K562 (cell line): ENCODE measurements around the gene LOXHD1.

Experiments
- BCOR ChIP-seq: fragments of 450-650 bp; IDR thresholded peaks from 2 replicates; pipeline ENCODE4 v1.6.1; 2016
- CTCF ChIP-seq, 3 experiments: IDR thresholded peaks in 2 of 3; conservative IDR thresholded peaks in 1 of 3; 2 replicates each; pipeline ENCODE4 v1.5.1; 2011 to 2012; ENCODE audit warnings: low read length in 3 of 3, mild to moderate bottlenecking in 3 of 3, control low read depth in 2 of 3, improper control_type of control experiment in 1 of 3, inconsistent platforms in 1 of 3, low read depth in 1 of 3, mixed read lengths in 1 of 3, moderate library complexity in 1 of 3; ENCODE audit not compliant: insufficient read depth in 2 of 3
- E2F4 ChIP-seq: sonication (generic); formaldehyde crosslinking; IDR thresholded peaks from 2 replicates; pipeline ENCODE4 v1.8.0; 2022; ENCODE audit warnings: mild to moderate bottlenecking, low read depth, missing genetic modification reagents
- ESRRA ChIP-seq: fragments of 450-650 bp; IDR thresholded peaks from 2 replicates; pipeline ENCODE4 v1.6.1; 2014; ENCODE audit warnings: low read depth, mild to moderate bottlenecking, moderate library complexity, borderline replicate concordance
- NFE2 ChIP-seq: IDR thresholded peaks from 2 replicates; pipeline ENCODE4 v1.6.1; 2014; ENCODE audit warnings: antibody characterized with exemption, low read depth
- TBL1XR1 ChIP-seq, 2 experiments: IDR thresholded peaks; 2 replicates each; pipeline ENCODE4 v1.6.1; 2012; ENCODE audit warnings: improper control_type of control experiment in 2 of 2, low read length in 2 of 2, mild to moderate bottlenecking in 1 of 2
- TBP ChIP-seq: optimal IDR thresholded peaks from 2 replicates; pipeline ENCODE3; 2011; ENCODE audit warnings: low read depth, low read length, improper control_type of control experiment
- TSHZ1 ChIP-seq: fragments of 250-450 bp; sonication (Bioruptor Pico); IDR thresholded peaks from 2 replicates; pipeline ENCODE4 v1.4.0; 2020; ENCODE audit warnings: mild to moderate bottlenecking, moderate library complexity
- ZBTB8A ChIP-seq: fragments of 450-650 bp; IDR thresholded peaks from 2 replicates; pipeline ENCODE4 v1.6.1; 2018; ENCODE audit warnings: mild to moderate bottlenecking, moderate library complexity; ENCODE audit not compliant: partially characterized antibody
- ZFP1 ChIP-seq: fragments of 450-650 bp; formaldehyde crosslinking; IDR thresholded peaks from 2 replicates; pipeline ENCODE4 v1.4.0; 2020; ENCODE audit warnings: mild to moderate bottlenecking, mixed read lengths

GRCh38 chr18:46629361-46629760 lies 27.7 kb downstream of the LOXHD1 start:
- no peak for TF ChIP-seq ESRRA
- TF ChIP-seq ZBTB8A = no peak
- no peak for TF ChIP-seq ZFP1 (CRISPR knock-in tag)
- no peak for TF ChIP-seq CTCF (IDR thresholded peaks at IDR 0.05 in 2 of 3, conservative IDR thresholded peaks at IDR 0.05 in 1 of 3; ENCODE audit: insufficient read depth in 2 of 3, low read depth in 1 of 3, low read length in 3 of 3)
- no peak for TF ChIP-seq TSHZ1 (CRISPR knock-in tag)
- no peak for TF ChIP-seq NFE2
- no peak for TF ChIP-seq E2F4 (CRISPR knock-in tag)
- TF ChIP-seq TBP = no peak
- no peak for TF ChIP-seq BCOR
- TF ChIP-seq TBL1XR1 (IDR thresholded peaks at IDR 0.05; ENCODE audit: low read length in 2 of 2) = no peak
